ENCODE results near the gene FAM168A.
"Not testable (repeated sequence)": the region's sequence is repeated elsewhere in the genome, so short reads cannot be mapped to it uniquely, and the experiment has no call there.

Gene FAM168A

GRCh38 chr11:73465023-73465675, 132.8 kb downstream of the FAM168A start:
- no peak for DNase-seq

- DNase-seq: no peak
Observed at GRCh38 chr11:73464347-73464746, 133.6 kb downstream of the FAM168A start.

GRCh38 chr11:73463359-73463758, 134.6 kb downstream of the FAM168A start:
- no peak for DNase-seq

GRCh38 chr11:73461964-73462363, 135.9 kb downstream of the FAM168A start:
- no peak for DNase-seq

- no peak for DNase-seq
Observed at GRCh38 chr11:73461335-73461840, 136.5 kb downstream of the FAM168A start.

GRCh38 chr11:73458201-73458600, 139.7 kb downstream of the FAM168A start:
- DNase-seq: no peak

GRCh38 chr11:73454987-73455386, 142.9 kb downstream of the FAM168A start:
- DNase-seq: no peak

- DNase-seq: no peak
Observed at GRCh38 chr11:73453562-73453961, 144.3 kb downstream of the FAM168A start.

- DNase-seq: no peak
Observed at GRCh38 chr11:73452726-73453125, 145.2 kb downstream of the FAM168A start.

- DNase-seq: no peak
Observed at GRCh38 chr11:73451896-73452295, 146.0 kb downstream of the FAM168A start.

- no peak for DNase-seq
Observed at GRCh38 chr11:73446766-73447165, 151.1 kb downstream of the FAM168A start.

- DNase-seq: no peak
Observed at GRCh38 chr11:73445980-73446379, 151.9 kb downstream of the FAM168A start.

- no peak for DNase-seq
Observed at GRCh38 chr11:73439002-73439843, 158.7 kb downstream of the FAM168A start.

- DNase-seq: not testable (repeated sequence)
Observed at GRCh38 chr11:73436859-73437258, 161.1 kb downstream of the FAM168A start.

- DNase-seq: no peak
Observed at GRCh38 chr11:73431396-73431795, 166.5 kb downstream of the FAM168A start.

GRCh38 chr11:73430326-73430725, 167.6 kb downstream of the FAM168A start:
- no peak for DNase-seq

GRCh38 chr11:73429121-73429750, 168.7 kb downstream of the FAM168A start:
- no peak for DNase-seq

- no peak for DNase-seq
Observed at GRCh38 chr11:73428699-73429098, 169.2 kb downstream of the FAM168A start.

GRCh38 chr11:73428227-73428626, 169.7 kb downstream of the FAM168A start:
- DNase-seq: no peak

GRCh38 chr11:73426219-73426850, 171.6 kb downstream of the FAM168A start:
- no peak for DNase-seq

GRCh38 chr11:73425108-73425507, 172.8 kb downstream of the FAM168A start:
- no peak for DNase-seq

GRCh38 chr11:73423506-73423905, 174.4 kb downstream of the FAM168A start:
- no peak for DNase-seq

- no peak for DNase-seq
Observed at GRCh38 chr11:73422886-73423285, 175.0 kb downstream of the FAM168A start.

Measured in activated CD4-positive, alpha-beta T cell treated with anti-CD3 and anti-CD28 coated beads, Interleukin-2, amount 50 U/mL, for 4 hours (primary cell).